NCI-H82 treated with DMSO at 0.1 percent for 48 hours (cell line): ENCODE measurements around the gene LRRC8E.
"Not testable (repeated sequence)": the region's sequence is repeated elsewhere in the genome, so short reads cannot be mapped to it uniquely, and the experiment has no call there.

Experiments
- DNase-seq: peaks from one replicate; lab custom pipeline; 2025; ENCODE audit not compliant: unreplicated experiment; lab: John Stamatoyannopoulos, UW

LRRC8E gene

GRCh38 chr19:7907122-7907521 lies 18.8 kb downstream of the LRRC8E start:
- DNase-seq, result no peak

- no peak for DNase-seq
Measured at GRCh38 chr19:7907544-7907943, 19.2 kb downstream of the LRRC8E start.

DNA sequence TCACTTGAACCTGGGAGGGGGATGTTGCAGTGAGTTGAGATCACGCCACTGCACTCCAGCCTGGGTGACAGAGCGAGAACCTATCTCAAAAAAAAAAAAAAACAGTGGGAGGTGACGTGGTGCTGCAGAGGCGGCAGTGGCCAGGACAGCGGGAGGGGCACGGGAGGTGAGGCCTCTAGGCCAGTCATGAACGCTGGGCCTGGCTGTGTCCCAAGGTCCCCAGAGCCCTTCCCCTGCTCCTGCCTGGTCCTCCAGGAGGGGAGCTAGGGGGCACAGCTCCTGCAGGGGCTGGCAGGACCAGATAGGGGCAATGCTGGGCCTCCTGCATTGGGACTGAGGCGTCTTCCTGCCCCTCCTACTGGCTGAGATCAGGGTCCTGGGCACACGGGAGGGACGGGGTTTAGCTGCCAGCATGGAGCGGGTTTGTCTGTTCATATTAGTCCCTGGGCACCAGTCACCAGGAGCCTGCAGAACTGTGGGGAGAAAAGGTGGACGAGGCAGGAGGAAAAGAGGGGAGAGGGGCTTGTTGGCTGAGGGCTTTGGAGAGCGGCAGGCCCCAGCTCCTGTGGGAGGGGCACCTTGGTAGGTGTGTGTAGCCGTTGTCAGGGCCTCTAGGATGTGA lies 19.9 kb downstream of the LRRC8E start:
- DNase-seq, result no peak

- no peak for DNase-seq
Measured at GRCh38 chr19:7908742-7909461, 20.6 kb downstream of the LRRC8E start.

DNA sequence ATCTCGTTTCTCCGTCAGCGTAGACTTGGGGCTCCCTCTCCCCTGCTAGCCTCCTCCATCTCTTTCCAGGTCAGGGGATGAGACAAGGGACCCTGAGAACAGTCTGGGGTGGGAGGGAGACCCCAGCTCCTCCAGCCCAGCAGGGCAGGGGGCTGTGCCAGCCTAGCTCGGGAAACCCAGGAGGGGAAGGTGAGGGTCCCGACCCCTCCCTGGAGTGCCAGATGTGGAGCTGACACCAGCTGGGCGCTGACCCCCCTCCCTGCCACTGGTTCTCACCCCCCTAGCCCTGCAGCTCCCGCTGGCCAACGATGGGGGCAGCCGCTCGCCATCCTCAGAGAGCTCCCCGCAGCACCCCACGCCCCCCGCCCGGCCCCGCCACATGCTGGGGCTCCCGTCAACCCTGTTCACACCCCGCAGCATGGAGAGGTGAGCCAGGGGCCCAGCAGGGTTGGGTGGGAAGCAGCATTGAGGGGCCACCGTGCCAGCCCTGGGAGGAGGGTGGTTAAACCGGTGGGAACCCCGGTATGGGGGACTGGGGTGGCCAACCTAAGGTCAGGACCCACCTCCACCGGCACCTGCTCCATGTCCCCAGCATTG lies 21.3 kb downstream of the LRRC8E start:
- no peak for DNase-seq

- DNase-seq, result no peak
Measured at GRCh38 chr19:7910321-7911161, 22.2 kb downstream of the LRRC8E start.

DNA sequence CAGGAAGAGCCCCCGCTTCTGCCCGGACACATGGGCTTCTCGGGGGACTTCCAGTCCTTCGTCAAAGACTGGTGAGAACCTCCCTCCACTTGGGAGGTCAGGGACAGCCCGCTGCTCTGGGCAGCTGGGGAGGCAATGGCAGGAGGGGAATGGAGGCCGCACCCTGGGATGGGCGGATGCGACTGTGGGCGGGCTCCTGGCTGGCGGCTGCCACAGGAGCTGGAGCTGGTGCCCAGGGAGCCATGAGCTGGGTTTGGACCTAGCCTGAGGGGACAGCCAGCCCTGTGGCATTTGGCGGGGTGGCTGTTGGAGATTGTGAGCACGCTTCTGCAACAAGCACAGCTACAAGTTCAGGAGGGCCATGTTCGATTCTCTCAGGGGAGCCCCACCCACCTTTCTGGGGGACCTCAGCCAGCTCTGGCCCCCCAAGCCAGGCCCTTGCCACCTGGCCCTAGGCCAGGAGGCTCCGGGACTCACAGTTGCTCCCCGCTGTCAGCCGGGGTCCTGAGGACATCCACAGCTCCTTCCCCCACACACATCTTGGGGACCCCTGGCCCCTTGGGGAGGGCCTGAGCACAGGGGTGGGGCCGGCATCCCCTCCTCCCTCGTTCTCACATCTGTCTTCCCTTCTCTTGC lies 23.3 kb downstream of the LRRC8E start:
- DNase-seq, result no peak

GRCh38 chr19:7912144-7912696 lies 23.9 kb downstream of the LRRC8E start:
- no peak for DNase-seq

DNA sequence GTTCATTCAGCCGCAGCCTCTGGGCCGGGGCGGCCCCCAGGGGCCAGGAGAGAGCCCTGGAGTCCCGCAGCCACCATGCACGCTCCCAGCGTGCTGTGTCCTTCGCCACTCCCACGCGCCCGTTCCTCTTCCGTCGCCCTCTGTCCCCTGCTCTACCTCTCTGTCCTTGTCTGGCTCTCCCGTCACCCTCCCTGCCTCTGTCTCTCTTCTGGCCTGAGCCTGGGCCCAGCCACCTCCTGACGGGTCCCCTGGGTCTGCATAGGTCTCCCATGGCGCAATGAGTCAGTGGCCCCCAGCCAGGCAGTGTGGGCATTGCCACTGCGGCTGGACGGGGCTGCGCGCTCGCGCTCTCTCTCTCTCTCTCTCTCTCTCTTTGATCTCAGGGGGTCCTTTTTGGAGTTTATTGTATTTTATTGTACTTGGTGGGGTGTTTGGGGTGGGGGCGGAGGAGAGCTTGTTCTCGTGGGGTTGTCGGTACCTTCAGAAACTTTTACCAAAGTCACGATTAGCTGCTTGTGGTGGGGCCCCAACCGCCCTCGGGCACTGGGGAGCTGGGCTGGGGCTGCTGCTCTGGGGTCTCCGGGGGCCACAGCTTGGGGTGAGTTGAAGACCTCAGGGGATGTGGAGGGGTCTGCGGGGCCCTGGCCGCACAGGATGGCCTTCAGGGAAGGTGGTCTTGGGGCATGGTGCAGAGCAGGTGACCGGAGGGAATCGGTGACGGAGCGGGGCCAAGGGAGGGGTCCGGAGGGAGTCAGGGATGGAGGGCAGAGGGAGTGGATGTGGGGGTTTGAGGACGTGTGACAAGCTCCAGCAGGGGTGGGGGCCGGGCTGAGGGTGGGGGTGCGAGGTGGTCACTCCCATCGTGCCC lies 24.6 kb downstream of the LRRC8E start:
- no peak for DNase-seq

- no peak for DNase-seq
Measured at GRCh38 chr19:7913652-7914051, 25.3 kb downstream of the LRRC8E start.

DNA sequence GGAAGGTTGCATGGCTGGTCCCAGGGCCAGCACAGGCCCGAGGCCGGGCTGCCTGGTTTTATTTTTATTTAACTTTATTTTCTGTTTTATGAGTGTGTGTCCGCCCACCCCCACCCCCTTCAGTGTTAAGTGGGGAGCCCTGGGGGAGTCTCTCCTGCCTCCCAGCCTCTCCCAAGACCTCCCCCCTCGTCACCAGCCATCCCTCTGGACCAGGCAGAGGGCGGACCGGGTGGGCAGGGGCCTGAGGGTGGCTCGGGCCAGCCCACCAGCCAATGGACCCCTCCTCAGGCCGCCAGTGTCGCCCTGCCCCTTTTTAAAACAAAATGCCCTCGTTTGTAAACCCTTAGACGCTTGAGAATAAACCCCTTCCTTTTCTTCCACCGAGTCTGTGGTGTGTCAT lies 25.8 kb downstream of the LRRC8E start:
- no peak for DNase-seq

- DNase-seq, result no peak
Measured at GRCh38 chr19:7914598-7915045, 26.3 kb downstream of the LRRC8E start, which contains the start of gene TGFBR3L. TSS of gene TGFBR3L (plus strand) at chr19:7914830.

GRCh38 chr19:7915250-7916102 lies 27.2 kb downstream of the LRRC8E start:
- DNase-seq, result no peak

- no peak for DNase-seq
Measured at GRCh38 chr19:7916103-7916954, 28.0 kb downstream of the LRRC8E start.

DNA sequence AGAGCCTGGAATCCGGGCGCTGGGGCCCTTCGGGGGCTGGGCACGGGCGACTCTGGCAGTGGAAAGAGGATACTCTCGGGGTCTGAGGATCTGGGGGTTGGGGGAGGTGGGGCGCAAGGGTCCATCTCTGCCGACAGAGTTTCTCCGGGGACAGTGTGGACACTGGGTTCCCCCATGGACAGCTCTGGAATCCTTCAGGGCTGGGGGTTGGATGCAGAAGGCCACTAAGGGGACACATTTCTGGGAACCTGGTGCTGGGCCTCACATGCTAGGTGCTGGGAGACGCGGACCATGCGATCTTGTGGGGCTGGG lies 28.6 kb downstream of the LRRC8E start:
- no peak for DNase-seq

GRCh38 chr19:7917267-7918061 lies 29.2 kb downstream of the LRRC8E start:
- no peak for DNase-seq

- DNase-seq, result not testable (repeated sequence)
Measured at GRCh38 chr19:7918062-7918614, 29.8 kb downstream of the LRRC8E start.
